Stimulated activated CD4-positive, alpha-beta T cell treated with anti-CD3 and anti-CD28 coated beads, Interleukin-4, amount 100 ng/mL, for 1 hour (primary cell): Measurements from ENCODE around the gene PLEKHG2.
A peak's percentile ranks its signal among the peaks of the same experiment; 100 is the strongest.

Source experiments
- DNase-seq: peaks from one replicate; pipeline ENCODE4 v3.0.0-alpha.2; 2020

The PLEKHG2 gene

DNA sequence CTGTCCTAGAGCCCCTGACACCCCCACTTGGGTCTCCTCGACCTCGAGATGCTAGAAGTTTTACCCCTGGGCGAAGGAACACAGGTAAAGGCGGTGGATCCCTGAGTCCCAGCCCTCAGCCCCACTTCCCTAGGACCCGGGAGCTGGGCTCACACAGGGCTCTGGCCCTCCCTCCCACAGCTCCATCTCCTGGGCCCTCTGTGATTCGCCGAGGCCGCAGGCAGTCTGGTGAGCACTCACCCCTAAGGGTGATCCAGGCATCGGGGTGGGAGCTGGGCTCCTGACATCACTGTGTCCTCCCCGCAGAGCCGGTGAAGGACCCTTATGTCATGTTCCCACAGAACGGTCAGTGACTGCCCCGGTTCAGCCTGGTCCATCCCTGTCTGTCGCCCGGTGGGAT lies 8.3 kb downstream of the PLEKHG2 start:
- no peak for DNase-seq

DNA sequence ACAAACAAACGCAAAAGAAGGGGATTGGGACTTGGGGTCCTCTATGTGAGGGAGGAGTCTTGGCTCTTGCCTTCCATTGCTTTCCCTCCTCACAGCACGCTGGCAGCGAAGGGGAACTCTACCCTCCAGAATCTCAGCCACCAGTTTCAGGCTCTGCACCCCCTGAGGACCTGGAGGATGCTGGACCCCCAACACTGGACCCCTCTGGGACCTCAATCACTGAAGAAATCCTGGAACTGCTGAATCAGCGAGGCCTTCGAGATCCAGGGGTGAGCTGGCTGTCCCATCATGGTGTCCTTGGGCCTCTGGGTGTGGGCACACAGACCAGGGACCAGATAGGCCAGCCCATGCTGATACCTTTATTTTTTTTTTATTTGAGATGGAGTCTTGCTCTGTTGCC lies 9.6 kb downstream of the PLEKHG2 start:
- DNase-seq = no peak

DNA sequence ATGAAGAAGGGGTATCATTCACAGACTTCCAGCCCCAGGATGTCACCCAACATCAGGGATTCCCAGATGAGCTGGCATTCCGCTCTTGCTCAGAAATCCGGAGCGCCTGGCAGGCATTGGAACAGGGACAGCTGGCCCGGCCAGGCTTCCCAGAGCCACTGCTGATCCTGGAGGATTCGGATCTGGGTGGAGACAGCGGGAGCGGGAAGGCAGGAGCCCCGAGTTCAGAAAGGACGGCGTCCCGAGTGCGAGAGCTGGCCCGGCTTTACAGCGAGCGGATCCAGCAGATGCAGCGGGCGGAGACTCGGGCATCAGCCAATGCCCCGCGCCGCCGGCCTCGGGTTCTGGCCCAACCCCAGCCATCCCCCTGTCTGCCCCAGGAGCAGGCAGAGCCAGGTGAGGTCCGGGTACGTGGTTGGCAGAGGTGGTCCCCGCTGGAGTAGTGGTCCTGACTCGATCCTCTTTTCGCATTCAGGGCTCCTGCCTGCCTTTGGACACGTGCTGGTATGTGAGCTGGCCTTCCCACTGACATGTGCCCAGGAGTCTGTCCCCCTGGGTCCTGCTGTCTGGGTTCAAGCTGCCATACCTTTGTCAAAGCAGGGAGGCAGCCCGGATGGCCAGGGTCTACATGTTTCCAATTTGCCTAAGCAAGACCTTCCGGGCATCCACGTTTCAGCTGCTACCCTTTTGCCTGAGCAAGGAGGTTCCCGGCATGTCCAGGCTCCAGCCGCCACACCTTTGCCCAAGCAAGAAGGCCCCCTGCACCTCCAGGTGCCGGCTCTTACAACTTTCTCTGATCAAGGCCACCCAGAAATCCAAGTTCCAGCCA lies 11.0 kb downstream of the PLEKHG2 start:
- DNase-seq = no peak

DNA sequence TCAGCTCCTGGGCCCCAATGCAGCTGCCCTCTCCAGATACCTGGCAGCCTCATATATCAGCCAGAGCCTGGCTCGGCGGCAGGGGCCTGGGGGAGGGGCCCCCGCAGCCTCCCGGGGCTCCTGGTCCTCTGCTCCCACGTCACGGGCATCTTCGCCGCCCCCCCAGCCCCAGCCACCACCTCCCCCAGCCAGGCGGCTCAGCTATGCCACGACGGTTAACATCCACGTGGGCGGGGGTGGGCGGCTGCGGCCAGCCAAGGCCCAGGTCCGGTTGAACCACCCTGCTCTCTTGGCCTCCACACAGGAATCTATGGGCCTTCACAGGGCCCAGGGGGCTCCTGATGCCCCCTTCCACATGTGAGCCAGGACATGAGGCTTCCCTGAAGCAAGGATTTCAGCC lies 12.5 kb downstream of the PLEKHG2 start:
- DNase-seq = no peak

DNA sequence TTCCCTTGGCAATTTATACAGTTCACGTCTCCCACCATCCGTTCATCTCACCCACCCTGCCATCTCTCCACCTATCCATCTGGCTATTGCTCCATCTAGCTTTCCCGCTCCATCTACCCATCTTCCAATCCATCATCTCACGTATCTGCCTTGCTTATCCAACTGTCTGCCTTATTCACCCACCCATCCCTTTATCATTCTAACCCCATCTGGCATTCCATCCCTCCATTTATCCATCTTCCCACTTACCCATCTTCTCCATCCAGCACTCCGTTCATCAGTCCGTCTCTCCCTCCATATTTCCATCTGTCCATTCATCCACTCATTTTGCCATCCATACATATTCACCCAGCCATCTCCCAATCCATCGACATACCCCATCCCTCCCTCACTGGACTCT lies 13.3 kb downstream of the PLEKHG2 start:
- DNase-seq = no peak

DNA sequence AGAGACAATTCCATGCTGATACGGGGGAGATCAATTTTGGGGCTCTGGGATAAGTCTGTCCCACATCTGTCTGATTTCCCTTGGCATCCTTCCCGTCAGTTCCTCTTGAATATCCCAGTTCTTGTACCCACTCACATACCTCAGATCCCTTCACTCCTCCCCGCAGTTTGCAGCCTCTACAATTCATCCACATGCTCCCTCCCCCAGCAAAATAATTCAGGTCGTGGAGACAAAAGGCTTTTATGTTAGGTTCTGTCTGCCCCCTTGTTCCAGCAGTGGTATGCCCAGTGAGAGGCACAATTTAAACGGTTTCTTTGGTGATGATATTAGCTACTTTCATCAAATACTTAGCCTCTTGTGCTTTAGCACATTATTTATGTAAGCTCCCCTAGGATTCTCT lies 13.7 kb downstream of the PLEKHG2 start:
- DNase-seq = no peak

DNA sequence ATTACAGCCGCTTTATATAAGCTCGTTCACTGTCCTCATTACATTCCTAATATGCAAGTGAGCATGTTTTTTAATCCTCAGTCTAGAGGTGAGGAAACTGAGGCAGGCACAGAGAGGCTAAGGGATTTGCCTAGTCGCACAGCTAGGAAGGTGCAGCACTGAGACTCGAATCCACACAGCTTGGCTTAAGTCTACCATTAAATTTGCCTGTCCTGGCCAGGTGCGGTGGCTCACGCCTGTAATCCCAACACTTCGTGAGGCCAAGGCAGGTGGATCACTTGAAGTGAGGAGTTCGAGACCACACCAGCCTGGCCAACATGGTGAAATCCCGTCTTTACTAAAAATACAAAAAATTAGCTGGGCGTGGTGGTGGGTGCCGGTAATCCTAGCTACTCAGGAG lies 15.2 kb downstream of the PLEKHG2 start:
- no peak for DNase-seq

- no peak for DNase-seq
These were observed 16.0 kb downstream of the PLEKHG2 start for GRCh38 chr19:39428283-39429112.

DNA sequence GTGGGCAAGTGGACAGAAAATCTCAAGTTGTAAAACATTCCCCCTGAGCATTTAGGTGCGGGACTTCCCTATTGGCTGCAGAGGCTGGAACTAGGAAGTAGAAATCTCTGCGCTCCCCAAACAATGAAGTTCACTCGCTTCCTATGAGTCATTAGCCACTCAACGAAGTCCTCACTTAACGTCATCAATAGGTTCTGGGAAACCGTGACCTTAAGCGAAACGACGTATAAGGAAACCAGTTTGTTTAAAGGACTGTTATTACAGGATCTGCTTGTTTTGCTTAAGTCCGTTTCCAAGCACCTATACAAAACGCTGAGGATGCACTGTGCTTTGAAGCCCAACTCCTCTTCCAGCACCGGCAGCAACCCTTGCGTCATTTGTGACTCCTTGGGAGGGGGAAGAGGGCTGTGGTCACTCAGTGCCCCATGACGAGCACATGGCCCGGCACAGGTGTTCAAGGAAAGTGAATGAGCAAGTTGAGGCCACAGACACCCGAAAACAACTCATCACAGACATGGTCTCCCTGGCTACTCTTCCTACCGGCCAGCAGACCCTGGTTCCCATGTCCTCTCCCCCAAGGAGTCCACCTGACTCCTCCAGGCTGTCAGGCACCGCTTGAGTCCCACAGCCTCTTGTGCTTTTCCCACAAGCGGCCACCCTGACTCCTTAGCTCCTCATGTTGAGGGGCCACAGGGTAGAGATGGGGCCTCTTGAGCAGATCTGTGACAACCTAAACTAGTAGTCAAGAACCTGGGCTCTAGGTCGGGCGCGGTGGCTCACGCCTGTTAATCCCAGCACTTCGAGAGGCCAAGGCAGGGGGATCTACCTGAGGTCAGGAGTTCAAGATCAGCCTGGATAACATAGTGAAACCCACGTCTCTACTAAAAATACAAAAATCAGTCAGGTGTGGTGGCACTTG lies 18.5 kb downstream of the PLEKHG2 start:
- DNase-seq = peak; percentile 39

DNA sequence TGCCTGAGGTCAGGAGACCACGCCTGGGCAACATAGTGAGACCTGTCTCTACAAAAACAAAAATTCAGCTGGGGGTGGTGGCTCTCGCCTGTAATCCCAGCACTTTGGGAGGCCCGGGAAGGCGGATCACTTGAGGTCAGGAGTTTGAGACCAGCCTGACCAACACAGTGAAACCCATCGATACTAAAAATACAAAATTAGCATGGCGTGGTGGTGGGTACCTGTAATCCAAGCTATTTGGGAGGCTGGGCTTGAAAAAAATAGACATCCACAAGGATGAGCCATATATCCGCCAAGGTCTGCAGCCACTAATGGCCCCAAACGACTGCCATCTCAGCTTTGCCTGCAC lies 20.2 kb downstream of the PLEKHG2 start:
- no peak for DNase-seq

- DNase-seq = no peak
These were observed 21.1 kb downstream of the PLEKHG2 start for GRCh38 chr19:39433480-39434079.

DNA sequence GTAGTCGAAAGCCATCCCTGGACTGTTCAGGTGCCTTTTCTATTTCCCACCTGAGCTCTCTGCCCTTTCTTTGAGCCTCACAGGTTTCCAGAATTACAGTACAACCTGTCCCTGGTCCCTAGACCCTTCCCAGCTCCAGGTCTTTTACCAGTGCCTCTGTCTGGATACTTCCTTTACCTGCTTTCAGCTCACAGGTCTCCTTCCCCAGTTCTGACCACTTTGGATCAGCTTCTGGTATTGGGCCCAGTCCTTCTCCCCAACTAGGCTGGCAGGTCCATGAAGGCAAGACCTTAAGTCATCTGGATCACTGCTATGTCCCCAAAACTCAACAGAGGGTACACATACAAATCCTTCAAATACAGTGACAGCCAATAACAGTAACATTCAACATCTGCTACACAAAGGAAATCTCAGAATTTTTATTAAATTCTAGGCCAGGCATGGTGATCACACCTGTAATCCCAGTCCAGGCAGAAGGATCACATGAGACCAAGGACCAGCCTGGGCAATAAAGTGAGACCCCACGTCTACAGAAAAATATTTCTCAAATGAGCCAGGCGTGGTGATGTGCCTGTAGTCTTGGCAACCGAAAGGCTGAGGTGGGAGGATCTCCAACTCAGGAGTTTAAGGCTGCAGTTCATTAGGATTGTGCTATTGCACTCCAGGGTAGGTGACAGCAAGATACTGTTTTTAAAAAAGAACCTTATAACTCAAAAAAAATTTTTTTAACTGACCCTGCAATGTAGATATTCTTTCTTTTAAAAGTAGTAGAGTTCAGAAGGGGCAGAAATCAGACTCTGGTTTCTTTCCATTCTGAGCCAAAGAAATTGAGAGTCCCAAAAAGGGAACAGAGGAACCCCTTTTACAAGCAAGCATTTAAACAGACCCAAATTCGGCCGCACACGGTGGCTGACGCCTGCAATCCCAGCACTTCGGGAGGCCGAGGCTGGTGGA lies 21.9 kb downstream of the PLEKHG2 start:
- no peak for DNase-seq

DNA sequence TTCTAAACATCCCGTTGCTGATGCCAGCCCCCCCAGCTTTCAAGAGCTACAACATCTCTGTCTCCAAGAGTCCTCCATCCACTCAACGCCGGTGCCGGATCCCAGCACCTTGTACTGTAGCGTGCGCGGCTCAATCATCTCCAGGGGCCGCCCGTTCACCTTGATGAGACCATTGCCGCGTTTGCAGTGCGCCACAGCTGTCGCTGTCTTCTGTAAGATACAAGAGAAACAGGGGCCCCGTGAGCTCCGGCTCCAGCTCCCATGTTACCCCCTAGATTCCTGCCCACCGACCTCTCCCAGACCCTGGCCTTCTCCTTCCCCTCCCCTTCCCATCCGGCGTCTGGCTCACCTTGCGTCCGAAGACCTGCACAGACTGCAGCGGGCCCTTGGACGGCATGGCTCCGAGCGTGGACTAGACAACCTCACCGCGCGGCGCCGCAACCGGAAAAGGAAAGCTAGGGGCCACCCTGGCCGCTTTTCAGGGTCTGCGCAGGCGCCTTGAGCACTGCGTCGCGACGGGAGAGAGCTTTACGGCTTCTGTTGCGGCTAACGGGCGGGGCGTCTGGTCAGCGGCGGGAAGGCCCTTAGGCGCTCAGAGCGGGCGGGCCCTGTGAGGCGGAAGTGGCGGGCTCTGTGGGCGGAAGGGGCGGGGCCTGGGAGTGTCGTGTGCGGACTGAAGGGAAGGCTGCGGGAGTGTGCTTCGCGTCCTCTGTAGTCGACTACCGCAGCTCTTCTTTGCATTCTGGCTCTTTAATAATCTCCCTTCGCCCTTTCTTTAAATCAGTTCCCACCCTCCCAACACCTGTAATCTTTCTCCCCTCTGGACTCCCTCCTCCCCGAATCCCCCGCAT lies 23.3 kb downstream of the PLEKHG2 start, which contains the start of gene RPS16:
Gene RPS16 (minus strand): TSS at position 451 of the 851 bp plus-strand sequence. CDS start 54 bp downstream, at position 397.
- peak; percentile 100 for DNase-seq

DNA sequence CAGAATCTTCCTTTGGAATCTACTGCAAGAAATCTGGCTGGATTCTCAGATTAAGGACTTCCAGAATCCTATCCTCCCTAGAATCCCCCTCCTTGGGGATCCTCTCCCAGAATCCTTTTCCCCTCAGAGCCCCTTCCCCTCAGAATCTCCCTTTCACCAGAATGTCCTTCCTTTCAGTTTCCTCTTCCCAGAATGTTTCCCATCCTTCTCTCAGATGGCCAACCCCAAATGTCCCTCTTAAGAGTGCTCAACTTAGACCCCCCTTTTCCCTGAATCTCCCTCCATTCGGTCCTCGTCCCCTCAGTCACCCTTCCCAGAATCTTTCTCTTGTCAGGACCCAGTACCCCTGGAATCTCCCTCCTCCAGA lies 23.9 kb downstream of the PLEKHG2 start:
- no peak for DNase-seq

GRCh38 chr19:39438270-39438934 lies 25.9 kb downstream of the PLEKHG2 start:
- DNase-seq = no peak

DNA sequence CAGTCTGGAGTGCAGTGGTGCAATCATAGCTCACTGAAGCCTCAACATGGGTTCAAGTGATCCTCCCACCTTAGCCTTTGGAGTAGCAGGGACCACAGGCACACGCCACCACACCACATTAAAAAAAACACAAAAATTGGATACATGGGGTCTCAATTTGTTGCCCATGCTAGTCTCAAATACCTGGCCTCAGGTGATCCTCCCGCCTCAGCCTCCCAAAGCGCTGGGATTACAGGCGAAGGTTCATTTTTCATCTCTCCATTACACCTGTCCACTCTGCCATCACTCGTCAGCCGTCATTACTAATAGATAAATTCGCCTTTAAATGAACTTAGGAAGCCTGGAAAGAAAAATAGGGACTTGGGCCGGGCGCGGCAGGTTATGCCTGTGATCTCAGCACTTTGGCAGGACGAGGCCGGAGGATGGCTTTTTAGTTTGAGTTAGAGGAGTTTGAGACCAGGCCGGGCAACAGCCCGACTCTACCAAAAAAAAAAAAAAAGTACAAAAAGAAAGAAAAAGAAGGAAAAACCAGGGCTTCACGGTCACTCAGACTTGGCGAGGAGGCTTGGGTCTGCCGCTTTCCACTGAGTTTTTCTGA lies 32.2 kb downstream of the PLEKHG2 start:
- DNase-seq = no peak

DNA sequence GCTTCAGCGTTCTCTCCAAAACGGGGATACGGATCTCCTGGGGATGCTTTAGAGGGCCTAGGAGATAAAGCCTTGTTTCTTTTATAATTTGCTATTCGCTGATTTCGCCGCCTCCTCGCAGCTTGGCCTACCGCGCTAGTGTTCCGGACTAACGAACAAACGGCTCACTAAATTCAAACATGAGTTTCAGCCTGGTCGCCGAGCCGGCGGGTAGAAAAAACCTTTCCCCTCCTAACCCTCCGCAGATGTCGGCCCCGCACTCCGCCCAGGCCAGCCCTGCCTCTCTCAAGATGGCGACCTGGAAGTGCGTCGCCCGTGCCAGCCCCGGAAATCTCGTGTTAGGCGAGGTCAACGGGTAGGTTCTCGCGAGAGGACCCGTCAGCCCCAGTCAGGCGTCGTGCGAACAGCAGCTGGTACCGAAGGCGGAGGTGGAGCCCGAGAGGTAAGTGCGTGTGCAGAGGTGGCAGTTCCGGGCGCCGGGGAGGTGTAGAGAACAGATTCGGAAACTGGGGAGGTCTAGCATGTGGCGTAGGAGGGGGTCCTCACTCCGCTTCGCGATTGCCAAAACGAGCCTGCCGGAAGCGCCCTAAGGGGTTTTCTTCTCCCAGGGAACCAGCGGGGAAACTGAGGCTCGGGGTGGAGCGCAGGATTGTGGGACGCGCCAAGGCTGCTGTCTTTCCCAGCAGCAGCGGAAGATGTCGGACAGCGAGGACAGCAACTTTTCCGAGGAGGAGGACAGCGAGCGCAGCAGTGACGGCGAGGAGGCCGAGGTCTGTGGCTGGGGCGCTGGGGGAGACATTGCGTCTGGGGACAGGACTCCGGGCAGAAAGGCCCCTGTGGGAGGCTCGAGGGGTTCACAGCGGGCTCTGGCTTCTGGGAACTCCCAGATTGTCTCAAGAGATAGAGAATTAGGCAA lies 33.0 kb downstream of the PLEKHG2 start, which contains the start of gene SUPT5H:
Gene SUPT5H (plus strand): TSS at position 387 of the 916 bp plus-strand sequence. CDS start 309 bp downstream, at position 696.
- DNase-seq = peak; percentile 96
